IPS-20b (cell line): ENCODE results near the gene IFITM10.
A peak's percentile ranks its signal among the peaks of the same experiment; 100 is the strongest.

Source experiments
- H3K27ac ChIP-seq: one replicate; pipeline ENCODE4 v1.5.1; 2013; ENCODE audit warnings: low read length
- H3K27me3 ChIP-seq: 2 replicates; pipeline ENCODE4 v1.6.1; 2013; ENCODE audit warnings: mild to moderate bottlenecking, low read length, inconsistent platforms; ENCODE audit not compliant: insufficient read depth
- H3K36me3 ChIP-seq: 2 replicates; pipeline ENCODE4 v1.6.1; 2013; ENCODE audit warnings: low read depth, mild to moderate bottlenecking, inconsistent platforms, low read length, moderate library complexity; ENCODE audit not compliant: insufficient read depth
- H3K4me1 ChIP-seq: 2 replicates; pipeline ENCODE4 v1.6.1; 2013; ENCODE audit warnings: mild to moderate bottlenecking, control low read depth, inconsistent platforms, low read length, moderate library complexity; ENCODE audit not compliant: insufficient read depth
- H3K4me3 ChIP-seq: 2 replicates; pipeline ENCODE4 v1.5.1; 2013; ENCODE audit warnings: mild to moderate bottlenecking, low read length, inconsistent platforms
- H3K9ac ChIP-seq: 2 replicates; pipeline ENCODE4 v1.6.1; 2013; ENCODE audit warnings: low read depth, mild to moderate bottlenecking, inconsistent platforms, low read length, moderate library complexity
- H3K9me3 ChIP-seq: 2 replicates; pipeline ENCODE4 v1.6.1; 2013; ENCODE audit warnings: mild to moderate bottlenecking, low read depth, low read length, inconsistent platforms; ENCODE audit not compliant: insufficient read depth

Gene IFITM10

DNA sequence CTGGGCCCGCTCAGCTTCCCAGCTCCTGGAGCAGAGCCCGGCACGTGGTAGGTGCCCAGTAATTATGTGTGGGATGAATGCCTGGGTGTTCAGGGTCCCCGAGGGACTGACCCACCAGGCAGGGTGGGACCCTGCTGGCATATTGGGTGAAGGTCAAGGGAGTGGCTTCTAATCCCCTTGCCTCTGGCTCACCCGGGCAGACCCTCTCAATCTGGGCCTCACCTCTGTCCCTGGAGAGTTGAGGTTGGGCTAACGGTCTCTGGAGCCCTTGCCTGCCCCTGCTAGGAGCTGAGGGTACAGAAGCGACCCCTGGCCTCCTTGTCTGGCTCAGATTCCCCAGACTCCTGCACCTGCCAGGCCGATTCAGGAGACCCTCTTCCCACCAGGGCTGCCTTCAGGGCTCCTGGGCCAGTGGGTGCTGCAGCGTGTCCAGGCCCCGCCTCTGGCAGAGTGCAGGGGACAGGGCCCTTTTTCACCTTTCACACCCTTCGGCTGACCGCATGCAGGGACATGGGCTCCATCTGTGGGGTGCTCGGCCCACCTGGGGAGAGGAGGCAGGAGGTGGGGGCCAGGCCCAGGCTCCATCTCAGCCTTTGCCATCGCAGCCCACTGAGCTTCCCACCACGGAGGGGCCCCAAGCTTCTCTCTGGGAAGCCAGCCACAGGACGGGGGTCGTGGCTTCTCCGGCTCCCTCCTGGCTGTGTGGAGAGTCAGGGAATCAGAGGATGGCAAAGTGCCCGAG, 17.2 kb upstream of the IFITM10 start:
- H3K27ac ChIP-seq = no peak overlapping the region
- H3K9me3 ChIP-seq = no peaks in the 10 kb centered on the region
- peaks cover 7% of the 10 kb centered on the region for H3K4me1 ChIP-seq
- H3K9ac ChIP-seq = no peak overlapping the region
- H3K27me3 ChIP-seq = no peaks in the 10 kb centered on the region
- no peaks in the 10 kb centered on the region for H3K36me3 ChIP-seq
- H3K4me3 ChIP-seq = no peak overlapping the region

GRCh38 chr11:1766719-1767398, 16.5 kb upstream of the IFITM10 start:
- no peaks in the 10 kb centered on the region for H3K27me3 ChIP-seq
- no peak overlapping the region for H3K27ac ChIP-seq
- H3K36me3 ChIP-seq = no peaks in the 10 kb centered on the region
- H3K4me3 ChIP-seq = no peak overlapping the region
- peaks cover 1% of the 10 kb centered on the region for H3K4me1 ChIP-seq
- no peaks in the 10 kb centered on the region for H3K9me3 ChIP-seq
- H3K9ac ChIP-seq = no peak overlapping the region

- no peaks in the 10 kb centered on the region for H3K27me3 ChIP-seq
- no peak overlapping the region for H3K27ac ChIP-seq
- H3K9ac ChIP-seq = no peak overlapping the region
- no peaks in the 10 kb centered on the region; the same call in 1 of the 2 replicates for H3K4me1 ChIP-seq
- no peak overlapping the region for H3K4me3 ChIP-seq
- no peaks in the 10 kb centered on the region for H3K9me3 ChIP-seq
- H3K36me3 ChIP-seq = peaks cover under 1% of the 10 kb centered on the region; the same call in 1 of the 2 replicates
These were observed 15.7 kb upstream of the IFITM10 start for GRCh38 chr11:1765871-1766718.

DNA sequence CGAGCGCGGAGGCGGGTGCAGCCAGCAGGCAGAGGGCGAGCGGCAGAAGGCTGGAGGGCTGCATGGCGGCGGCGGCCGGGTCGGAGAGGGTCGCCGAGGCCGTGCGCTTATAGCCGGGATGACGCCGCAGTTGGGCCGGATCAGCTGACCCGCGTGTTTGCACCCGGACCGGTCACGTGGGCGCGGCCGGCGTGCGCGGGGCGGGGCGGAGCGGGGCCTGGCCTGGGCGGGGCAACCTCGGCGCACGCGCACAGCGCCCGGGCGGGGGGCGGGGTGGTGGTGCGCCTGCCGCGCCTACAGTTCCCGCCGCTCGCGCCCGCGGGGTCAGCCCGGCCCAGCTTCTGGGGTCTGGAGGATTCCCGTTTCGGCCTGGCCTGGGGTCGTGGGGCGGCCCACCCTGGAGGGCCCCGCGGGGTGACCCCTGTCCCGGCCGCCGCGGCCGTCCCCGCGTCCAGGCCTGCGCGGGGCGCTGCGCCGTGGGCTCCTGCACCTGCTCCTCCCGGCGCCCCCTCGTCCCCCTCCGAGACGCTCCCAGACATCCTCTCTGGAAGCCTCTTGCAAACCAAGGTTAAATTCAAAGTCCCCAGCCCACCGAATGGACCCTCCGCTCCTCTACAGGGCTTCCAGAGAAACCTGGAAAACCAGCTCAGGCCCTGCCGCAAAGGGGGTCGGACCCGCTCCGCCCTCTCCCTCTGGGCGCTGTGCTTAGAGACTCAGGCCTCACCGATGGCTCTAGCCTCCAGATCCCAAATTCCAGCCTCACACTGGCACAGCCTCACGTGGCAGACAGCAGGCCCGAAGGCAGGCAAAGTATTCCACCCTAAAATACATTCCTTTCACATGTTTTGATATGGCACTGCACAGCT, 13.6 kb upstream of the IFITM10 start, which contains the start of gene CTSD:
Gene CTSD, minus strand, starts transcription at position 132 of the 866 bp plus-strand sequence. Its CDS starts 68 bp downstream, at position 64.
- Histone ChIP-seq H3K27me3 (no peaks in the 10 kb centered on the region), H3K4me1 (no peaks in the 10 kb centered on the region), H3K27ac (no peak within 1 kb of the TSS), H3K9me3 (no peaks in the 10 kb centered on the region), H3K4me3 (peak within 1 kb of the TSS; percentile 82), H3K9ac (peak within 1 kb of the TSS; percentile 83), H3K36me3 (peaks cover 5% of the 10 kb centered on the region; the same call in 1 of the 2 replicates)

DNA sequence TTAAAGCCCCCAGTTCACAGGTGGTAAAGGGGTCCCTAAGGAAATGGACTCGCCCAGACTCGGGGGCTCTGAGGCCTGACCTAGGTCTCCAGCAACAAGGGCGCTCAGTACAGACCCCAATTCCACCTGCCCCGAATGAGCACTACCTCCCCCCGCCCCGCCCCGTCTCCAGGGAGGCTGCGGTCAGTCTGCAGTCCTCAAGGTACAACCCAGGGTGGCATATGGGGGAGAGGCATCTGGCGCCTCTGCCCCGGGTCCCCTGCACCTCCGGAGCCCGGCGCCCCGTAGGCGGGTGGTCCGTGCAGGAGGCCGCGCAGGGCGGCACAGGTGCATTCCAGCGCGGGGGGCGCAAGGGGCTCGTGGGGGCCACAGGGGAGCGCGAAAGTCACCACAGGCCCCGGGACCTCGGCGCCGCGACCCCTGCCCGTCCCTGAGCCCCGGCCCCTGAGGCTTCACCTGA, 13.0 kb upstream of the IFITM10 start:
- Histone ChIP-seq H3K4me3 (peak overlapping the region; percentile 82), H3K4me1 (no peaks in the 10 kb centered on the region), H3K27ac (no peak overlapping the region), H3K9me3 (no peaks in the 10 kb centered on the region), H3K36me3 (peaks cover 5% of the 10 kb centered on the region; the same call in 1 of the 2 replicates), H3K27me3 (no peaks in the 10 kb centered on the region), H3K9ac (peak overlapping the region; percentile 83)

DNA sequence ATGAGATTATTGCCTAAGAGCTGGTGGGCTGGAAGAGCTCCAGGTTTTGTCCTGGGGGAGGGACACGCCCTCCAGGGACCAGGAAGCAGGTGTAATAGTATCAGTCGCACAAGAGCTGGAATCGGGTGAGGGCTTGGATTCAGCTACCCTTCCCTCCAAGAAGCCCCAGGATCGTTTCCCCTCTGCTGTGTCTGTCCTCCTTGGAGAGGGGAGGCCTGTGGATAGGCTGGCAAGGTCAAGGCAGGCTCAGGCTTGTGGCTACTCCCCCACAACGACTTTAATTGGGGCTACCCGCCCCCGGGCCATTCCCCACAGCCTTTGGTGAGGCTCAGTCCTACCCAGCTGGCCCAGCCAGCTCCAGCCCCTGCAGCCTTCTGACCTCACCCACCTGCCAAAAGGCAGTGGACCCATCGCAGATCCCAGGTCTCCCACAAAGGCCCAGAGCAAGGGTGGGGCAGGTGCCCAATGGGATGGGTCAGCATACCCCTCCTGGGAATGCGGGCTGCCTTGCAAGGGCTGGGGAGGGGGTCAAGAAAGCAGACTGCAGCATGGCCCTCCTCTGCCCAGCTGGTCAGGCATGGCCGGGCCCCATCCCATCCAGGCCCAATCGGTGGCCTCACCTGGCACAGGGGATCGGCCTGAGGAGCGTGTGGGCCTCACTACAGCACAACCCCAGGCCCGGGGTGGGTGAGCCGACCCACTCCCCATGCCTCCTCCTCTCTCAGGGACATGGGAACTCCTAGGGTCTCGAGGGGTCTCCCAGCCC, 12.3 kb upstream of the IFITM10 start:
- H3K9ac ChIP-seq = peak overlapping the region; percentile 83
- H3K9me3 ChIP-seq = no peaks in the 10 kb centered on the region
- no peaks in the 10 kb centered on the region for H3K4me1 ChIP-seq
- no peak overlapping the region for H3K27ac ChIP-seq
- peak overlapping the region; percentile 82 for H3K4me3 ChIP-seq
- peaks cover 5% of the 10 kb centered on the region; the same call in 1 of the 2 replicates for H3K36me3 ChIP-seq
- no peaks in the 10 kb centered on the region for H3K27me3 ChIP-seq

GRCh38 chr11:1761857-1762536, 11.6 kb upstream of the IFITM10 start:
- no peaks in the 10 kb centered on the region for H3K4me1 ChIP-seq
- no peak overlapping the region; the same call in 1 of the 2 replicates for H3K4me3 ChIP-seq
- H3K36me3 ChIP-seq = peaks cover 11% of the 10 kb centered on the region; the same call in 1 of the 2 replicates
- no peak overlapping the region for H3K27ac ChIP-seq
- no peaks in the 10 kb centered on the region for H3K9me3 ChIP-seq
- no peaks in the 10 kb centered on the region for H3K27me3 ChIP-seq
- no peak overlapping the region for H3K9ac ChIP-seq

- Histone ChIP-seq H3K4me1 (no peaks in the 10 kb centered on the region), H3K36me3 (peaks cover 13% of the 10 kb centered on the region; the same call in 1 of the 2 replicates), H3K27me3 (no peaks in the 10 kb centered on the region), H3K9ac (no peak overlapping the region), H3K4me3 (no peak overlapping the region), H3K9me3 (no peaks in the 10 kb centered on the region), H3K27ac (no peak overlapping the region)
These were observed 10.9 kb upstream of the IFITM10 start for GRCh38 chr11:1761110-1761856.

- no peaks in the 10 kb centered on the region for H3K27me3 ChIP-seq
- no peak overlapping the region for H3K27ac ChIP-seq
- H3K9me3 ChIP-seq = no peaks in the 10 kb centered on the region
- H3K4me1 ChIP-seq = no peaks in the 10 kb centered on the region
- H3K36me3 ChIP-seq = peaks cover 20% of the 10 kb centered on the region; the same call in 1 of the 2 replicates
- no peak overlapping the region for H3K4me3 ChIP-seq
- H3K9ac ChIP-seq = no peak overlapping the region
These were observed 10.1 kb upstream of the IFITM10 start for GRCh38 chr11:1760351-1761109.
